ENCODE measurements around the gene ST6GALNAC5.

GRCh38 chr1:76892675-76893074, 25.4 kb downstream of the ST6GALNAC5 start:
- TF ChIP-seq CTCF (IDR thresholded peaks at IDR 0.05) (no peak), POLR2A (IDR thresholded peaks at IDR 0.05) (no peak), POLR2AphosphoS5 (IDR thresholded peaks at IDR 0.05) (no peak), EP300 (IDR thresholded peaks at IDR 0.05) (no peak)

Data from suprapubic skin (tissue), 4 donors.